ELR (cell line): ENCODE results near the gene CCIN.
"Not testable (repeated sequence)": the region's sequence is repeated elsewhere in the genome, so short reads cannot be mapped to it uniquely, and the experiment has no call there.

ENCODE experiments used
- DNase-seq: peaks from one replicate; pipeline ENCODE4 v3.0.0-alpha.2; 2015; ENCODE audit warnings: low read depth

CCIN gene

DNA sequence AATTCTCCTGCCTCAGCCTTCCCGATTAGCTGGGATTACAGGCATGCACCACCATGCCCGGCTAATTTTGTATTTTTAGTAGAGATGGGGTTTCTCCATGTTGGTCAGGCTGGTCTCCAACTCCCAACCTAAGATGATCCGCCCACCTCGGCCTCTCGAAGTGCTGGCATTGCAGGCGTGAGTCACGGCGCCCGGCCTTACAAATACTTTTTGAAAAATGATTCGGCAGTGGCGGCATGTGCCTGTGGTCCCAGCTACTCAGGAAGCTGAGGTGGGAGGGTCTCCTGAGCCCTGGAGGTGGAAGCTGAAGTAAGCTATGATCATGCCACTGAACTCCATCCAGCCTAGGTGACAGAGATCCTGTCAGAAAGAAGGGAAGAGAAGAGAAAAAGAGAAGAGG is 9.1 kb upstream of the CCIN start:
- not testable (repeated sequence) for DNase-seq

DNA sequence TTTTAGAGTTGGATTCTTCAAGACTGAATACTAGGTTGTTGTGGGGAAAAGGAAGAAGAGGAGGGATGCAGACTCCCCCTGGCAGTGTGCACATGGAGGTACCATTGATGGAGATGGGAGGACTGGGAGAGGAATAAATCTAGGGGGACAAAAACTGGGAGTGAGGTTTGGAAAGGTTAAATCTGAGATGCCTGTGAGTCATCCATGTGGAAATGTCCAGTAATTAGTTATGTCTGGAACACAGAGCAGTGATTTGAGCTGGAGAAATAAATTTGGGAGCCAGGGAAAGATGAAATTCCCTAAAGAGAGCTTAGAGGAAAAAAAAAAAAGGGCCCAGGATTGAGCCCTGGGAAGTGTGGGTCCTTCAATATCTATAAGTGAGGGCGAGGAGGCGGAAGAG is 8.0 kb upstream of the CCIN start:
- peak; percentile 29 for DNase-seq

DNA sequence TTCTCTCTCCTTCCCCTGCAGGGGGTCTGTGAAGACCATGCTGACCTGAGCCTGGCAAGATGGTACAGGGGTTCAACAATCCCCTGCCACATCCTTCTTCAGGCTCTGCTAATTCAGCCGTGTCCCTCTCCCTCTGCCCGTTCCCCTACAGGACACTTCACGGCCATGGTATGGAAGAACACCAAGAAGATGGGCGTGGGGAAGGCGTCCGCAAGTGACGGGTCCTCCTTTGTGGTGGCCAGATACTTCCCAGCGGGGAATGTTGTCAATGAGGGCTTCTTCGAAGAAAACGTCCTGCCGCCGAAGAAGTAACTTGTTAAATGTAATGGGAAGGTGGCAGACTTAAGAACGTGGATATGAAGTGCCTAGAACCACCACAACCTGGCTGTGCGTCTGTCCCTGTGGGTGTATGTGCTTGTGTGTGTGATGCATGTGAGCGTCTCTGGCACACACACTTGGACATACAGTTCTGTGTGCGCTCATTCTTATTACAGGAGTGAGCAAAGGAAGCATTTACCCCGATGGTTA is 6.9 kb upstream of the CCIN start:
- no peak for DNase-seq

DNA sequence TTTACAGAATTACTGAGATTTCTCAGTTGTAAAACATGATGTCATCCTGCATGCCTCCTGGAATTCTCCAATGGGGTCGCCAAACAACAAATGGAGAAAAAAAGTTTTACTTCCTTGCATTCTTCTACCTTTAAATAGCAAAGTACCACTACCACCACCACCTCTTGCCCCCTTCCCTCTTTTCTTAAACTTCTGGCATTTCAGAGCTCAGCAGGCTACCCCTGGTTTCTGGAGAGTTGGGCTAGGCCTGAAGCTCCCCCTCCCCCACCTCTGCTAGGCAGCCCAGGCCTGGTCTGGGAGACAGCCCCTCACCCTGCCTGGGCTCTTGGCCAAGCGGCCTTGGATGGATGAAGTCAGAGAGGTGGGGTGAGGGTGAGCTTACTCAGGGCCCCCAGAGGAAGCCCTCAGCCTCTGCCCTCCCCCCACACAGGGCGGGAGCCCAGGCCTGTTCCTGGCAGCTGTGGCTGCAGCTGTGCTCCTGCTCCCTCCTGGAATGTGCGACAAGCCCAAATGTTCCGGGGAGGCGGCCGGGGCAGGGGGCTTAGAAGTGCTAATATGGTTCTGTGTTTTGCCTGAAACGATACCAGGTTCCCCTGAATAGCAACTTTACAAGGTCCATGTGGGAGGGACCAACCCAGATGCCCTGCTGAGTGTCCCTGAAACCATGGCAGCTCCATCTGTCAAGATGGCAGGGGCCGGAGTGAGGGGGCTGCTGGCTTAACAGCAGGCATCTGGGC is 6.0 kb upstream of the CCIN start:
- DNase-seq, result peak; percentile 23

DNA sequence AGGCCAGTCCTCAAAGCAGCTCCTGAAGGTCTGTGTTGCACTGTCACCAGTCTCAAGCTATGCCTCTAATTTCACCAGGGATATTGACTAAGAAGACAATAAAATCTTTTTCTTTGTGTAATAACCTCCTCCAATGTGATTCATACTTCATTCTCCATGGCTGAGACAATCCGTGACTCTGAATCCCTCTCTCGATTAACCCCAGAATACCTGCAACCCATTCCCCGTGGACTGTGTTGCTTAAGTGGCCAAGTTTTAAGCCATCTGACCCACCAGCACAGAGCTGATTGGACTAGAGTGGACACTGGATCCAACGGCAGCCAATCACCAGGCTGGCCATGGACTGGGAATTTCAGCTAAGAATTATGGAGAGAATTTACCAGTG is 5.4 kb upstream of the CCIN start:
- peak; percentile 54 for DNase-seq

DNA sequence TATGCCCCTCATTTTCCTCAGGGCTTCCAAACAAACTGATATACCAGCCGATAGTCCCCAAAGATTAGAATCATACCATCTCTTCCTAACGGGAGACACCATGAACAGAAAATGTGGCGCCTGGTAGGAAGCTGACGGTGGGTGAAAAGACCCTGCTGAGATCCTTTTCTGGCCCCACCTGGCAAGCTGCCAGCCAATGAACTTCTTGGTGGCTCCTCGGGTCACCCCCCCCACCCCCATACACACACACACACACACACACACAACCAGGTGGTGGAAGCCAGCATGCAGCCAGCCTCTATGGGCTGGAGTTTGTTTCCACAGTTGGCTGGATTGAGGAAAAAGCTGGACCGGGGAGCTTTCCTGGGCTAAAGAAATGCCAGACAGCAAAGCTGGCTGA is 4.8 kb upstream of the CCIN start:
- no peak for DNase-seq

DNA sequence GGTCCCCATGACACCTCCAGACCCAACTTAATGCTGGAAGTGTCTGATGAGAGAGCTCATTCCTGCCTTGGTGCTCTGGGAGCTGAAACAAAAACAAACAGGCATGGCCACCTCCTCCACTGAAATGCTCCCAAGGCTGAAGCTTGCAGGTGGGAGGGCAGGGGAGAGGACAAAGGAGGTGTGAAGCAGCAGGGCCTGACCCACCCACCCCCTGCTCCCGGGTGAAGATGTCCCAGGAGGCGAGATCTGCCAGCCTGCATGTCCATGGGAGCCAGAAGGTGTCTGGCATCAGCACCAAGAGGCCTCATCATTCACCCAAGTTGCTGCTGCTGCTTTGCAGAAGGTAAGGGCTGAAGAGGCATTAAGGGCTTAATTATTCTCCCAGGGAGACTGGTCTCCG is 4.2 kb upstream of the CCIN start:
- no peak for DNase-seq

DNA sequence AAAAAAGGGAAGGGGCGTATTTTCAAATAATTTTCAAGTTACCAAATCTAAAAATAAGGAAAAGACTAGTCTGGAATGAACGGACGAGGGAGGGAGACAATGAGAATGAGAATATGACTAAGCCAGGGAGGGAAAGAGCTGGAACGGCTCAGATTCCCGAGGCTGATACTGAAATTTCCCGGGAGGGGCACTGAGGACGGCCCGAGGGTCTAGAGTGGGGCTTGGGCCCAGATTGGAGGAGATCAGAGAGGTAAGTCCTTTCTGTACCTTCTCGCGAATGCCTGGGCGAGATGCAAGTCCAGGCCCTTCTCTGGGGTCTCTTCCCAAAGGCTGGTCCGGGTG is 3.4 kb upstream of the CCIN start:
- DNase-seq, result peak; percentile 54

DNA sequence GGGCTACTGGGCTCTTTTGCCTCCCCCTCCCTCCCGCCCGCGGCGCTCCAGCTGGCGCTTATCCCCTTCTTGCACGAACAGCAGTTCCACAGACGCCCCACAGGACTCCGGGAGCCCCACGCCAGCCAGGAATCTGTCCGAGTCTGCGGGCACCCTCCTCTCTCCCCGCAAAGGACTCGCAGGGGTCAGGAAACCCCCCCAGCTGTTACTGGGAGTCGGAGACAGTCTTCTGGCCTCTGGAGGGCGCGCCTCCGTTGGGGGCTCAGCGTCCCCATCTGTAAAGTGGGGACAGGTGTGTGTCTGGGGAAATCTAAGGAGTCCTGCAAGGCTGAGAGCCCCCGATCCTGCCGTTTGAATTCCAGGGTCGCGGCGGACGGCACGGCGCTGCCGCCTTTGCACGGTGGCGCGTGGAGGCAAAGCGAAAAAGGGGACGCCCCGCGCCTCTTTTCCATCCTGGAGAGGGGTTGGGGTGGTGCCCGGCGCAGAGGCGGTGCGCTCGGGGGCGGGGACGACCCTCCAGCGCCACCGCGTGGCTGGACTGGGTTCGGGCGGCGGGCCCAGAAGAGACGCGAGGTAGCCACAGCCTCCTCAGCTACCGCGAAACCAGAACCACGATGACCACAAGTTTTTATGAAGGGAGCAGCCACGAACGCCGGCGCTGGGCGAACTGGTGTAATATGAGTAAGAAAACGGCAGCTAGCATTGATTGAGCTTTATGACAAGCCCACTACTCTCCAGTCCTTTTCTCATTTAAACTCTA is 2.8 kb upstream of the CCIN start:
- peak; percentile 91 for DNase-seq

DNA sequence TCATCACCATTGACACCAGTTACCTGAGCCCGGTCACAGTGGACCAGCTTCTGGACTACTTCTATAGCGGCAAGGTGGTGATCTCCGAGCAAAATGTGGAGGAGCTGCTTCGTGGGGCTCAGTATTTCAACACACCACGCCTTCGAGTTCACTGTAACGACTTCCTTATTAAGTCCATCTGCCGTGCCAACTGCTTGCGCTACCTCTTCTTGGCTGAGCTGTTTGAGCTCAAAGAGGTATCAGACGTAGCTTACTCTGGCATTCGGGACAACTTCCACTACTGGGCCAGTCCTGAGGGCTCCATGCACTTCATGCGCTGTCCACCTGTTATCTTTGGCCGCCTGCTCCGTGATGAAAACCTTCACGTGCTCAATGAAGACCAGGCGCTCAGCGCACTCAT is 520 bp downstream of the CCIN start:
- DNase-seq, result no peak

DNA sequence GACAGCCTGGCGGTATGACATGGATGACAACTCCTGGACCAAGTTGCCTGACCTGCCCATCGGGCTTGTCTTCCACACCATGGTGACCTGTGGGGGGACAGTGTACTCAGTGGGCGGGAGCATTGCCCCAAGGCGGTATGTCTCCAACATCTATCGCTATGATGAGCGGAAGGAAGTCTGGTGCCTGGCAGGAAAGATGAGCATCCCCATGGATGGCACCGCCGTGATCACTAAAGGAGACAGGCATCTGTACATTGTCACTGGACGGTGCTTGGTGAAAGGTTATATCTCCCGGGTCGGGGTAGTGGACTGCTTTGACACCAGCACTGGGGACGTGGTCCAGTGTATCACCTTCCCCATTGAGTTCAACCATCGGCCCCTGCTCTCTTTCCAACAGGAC is 1.3 kb downstream of the CCIN start:
- DNase-seq, result no peak

DNA sequence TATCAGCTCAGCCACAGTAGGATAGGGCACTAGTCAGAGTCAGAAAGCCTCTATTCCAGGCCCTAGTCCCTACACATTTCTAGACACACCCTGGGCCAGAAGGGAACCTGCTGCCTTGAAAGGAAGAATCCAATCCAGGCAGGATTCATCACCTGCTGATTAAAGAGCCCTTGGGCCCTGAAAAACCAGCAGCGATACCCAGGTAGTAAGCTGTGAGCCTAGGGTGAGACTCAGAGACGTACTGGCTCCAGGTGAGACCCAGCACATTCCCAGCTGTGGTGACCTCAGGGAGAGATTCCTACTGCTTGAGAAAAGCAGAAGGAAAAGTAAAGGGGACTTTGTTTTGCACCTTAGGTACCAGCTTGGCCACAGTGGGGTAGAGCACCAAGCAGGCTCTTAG is 4.7 kb downstream of the CCIN start:
- DNase-seq, result no peak

DNA sequence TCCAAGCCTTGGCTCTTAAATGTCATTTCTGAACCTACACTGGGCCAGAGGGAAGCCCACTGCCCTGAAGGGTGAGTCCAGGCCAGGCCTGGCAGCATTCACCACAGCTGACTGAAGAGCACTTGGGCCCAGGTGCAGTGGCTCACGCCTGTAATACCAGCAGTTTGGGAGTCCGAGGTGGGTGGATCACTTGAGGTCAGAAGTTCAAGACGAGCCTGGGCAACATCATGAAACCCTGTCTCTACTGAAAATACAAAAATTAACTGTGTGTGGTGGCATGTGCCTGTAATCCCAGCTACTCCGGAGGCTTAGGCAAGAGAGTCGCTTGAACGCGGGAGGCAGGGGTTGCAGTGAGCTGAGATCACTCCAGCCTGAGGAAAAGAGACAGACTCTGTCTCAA is 5.1 kb downstream of the CCIN start:
- DNase-seq, result no peak

DNA sequence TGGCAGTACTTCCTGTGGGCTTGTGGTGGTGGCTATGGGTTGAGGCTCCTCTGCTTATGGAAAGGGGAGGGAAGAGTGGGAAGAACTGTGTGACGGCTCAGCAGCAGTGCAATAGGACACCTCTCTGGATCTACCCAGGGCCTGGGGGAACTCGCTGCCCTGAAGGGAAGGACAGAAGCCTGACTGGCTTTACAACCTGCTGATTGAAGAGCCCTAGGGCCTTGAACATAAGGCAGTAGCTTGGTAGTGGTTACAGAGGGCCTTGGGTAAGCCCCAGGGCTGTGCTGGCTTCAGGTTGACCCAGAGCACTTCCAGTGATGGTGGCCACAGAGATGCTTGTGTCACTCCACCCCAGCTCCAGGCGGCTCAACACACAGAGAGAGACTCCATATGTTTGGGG is 5.5 kb downstream of the CCIN start:
- DNase-seq, result no peak

DNA sequence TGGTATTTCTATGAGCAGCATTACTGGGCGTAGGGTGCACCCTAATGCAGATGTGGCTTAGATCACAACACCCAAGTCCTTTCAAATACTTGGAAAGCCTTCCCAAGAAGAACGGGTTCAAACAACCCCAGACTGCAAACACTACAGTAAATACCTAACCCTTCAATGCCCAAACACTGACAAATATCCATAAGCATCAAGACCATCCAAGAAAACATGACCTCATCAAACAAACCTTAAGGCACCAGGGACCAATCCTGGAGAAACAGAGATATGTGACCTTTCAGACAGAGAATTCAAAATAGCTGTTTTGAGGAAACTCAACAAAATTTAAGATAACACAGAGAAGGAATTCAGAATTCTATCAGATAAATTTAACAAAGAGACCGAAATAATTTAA is 6.0 kb downstream of the CCIN start:
- DNase-seq, result not testable (repeated sequence)

DNA sequence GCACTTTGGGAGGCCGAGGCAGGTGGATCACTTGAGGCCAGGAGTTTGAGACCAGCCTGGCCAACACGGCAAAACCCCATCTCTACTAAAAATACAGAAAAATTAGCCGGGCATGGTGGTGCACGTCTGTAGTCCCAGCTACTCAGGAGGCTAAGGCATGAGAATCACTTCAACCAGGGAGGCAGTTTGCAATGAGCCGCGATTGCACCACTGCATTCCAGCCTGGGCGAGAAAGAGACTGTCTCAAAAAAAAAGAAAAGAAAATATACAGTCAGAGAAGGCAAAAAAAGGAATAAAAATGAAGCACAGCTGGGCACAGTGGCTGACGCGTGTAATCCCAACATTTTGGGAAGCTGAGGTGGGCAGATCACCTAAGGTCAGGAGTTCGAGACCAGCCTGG is 7.3 kb downstream of the CCIN start:
- DNase-seq, result not testable (repeated sequence)

DNA sequence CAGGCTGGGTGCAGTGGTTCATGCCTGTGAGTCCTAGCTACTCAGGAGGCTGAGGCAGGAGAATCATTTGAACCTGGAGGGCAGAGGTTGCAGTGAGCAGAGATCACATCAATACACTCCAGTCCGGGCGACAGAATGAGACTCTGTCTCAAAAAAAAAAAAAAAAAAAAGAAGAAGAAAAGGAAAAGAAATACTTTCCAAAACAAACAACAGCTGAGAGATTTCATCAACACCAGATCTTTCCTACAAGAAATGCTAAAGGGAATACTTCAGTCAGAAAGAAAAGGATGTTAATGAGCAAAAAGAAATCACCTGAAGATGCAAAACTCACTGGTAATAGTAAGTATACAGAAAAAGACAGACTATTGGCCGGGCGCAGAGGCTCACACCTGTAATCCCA is 8.4 kb downstream of the CCIN start:
- no peak for DNase-seq

DNA sequence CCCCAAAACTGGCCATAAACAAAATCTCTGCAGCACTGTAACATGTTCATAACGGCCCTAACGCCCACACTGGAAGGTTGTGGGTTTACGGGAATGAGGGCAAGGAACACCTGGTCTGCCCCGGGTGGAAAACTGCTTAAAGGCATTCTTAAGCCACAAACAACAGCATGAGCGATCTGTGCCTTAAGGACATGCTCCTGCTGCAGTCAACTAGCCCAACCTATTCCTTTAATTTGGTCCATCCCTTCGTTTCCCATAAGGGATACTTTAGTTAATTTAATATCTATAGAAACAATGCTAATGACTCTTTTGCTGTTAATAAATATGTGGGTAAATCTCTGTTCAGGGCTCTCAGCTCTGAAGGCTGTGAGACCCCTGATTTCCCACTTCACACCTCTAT is 11.1 kb downstream of the CCIN start:
- not testable (repeated sequence) for DNase-seq

DNA sequence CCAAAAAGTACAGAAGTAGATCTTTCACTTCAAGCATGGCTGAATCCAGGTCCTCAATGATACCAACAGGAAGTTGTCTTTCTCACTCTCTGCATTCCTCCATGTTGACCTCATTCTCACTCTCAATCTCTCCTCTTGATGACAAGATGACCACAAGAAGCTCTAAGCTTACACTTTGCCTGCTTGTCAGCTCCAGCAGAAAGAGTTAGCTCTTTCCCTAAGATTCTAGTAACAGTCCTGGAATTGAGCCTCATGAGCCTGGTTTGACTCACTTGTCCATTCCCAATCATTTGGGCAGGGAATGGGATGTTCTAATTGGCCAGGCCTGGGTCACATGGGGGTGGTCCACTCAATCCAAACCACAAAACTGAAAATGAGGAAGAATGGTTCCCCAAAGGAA is 18.2 kb downstream of the CCIN start:
- peak; percentile 88 for DNase-seq

DNA sequence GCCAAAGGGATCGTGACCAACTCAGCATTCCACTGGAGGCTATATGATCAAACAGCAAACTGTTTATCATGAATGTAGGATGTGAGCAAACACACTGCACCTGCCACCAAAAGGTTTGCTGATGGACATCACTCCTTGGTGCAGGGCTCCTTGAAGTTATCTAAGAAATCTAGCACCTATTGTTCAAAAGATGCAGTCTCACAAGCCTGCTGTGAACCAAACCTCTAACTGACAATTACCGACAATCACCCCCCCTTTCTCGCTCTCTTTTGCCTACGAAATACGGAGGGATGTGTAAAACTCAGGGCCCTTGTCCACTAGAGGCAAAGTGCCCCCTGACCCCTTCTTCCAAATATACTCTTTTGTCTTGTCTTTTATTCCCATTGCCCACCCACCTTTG is 19.0 kb downstream of the CCIN start:
- DNase-seq, result no peak

DNA sequence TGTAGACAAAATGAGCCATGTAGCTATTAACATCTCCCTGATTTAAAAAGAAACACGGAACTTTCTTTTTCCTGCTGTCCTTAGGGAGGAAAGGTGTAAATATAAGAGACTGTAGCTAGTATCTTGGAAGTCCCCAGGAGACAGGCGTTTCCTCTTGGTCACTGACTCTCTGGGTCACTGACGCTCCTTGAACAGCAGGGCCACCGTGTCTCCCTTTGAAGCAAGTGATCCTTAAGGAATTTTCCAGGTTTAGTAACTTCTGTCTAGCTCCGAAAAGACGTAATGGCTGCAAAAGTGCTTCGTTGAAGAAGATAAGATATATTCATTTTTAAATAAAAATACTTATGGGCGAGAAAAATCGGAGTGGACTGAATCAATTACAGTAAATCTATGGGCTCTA is 20.8 kb downstream of the CCIN start:
- peak; percentile 37 for DNase-seq

DNA sequence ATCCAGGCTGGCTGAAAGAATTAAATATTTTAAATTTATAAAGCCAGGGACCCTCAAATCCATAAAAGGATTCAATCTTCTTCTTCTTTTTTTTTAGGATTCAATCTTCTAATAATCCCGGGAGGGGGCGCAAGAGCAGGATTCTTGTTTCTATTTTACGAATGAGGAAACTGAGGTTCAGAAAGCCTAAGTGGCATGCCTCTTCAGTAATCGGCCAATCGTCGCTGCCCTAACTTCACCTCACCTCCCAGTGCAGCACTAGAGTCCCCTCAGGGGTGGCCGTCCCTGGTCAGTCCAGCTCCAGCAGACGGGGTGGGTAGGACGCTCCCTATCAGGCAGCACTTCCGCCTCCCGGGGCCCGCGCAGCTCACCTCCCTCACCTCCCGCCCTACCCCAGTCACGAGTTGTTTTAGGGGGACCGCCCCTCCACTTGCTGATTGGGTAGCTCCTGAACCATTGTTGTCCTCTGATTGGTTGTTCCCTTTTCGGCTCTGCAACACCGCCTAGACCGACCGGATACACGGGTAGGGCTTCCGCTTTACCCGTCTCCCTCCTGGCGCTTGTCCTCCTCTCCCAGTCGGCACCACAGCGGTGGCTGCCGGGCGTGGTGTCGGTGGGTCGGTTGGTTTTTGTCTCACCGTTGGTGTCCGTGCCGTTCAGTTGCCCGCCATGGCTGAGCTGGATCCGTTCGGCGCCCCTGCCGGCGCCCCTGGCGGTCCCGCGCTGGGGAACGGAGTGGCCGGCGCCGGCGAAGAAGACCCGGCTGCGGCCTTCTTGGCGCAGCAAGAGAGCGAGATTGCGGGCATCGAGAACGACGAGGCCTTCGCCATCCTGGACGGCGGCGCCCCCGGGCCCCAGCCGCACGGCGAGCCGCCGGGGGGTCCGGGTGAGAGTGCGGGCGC is 21.5 kb downstream of the CCIN start, which contains the start of gene CLTA:
Gene CLTA, plus strand, starts transcription at position 534 of the 902 bp plus-strand sequence. Its CDS starts 136 bp downstream, at position 670.
- peak; percentile 100 for DNase-seq

DNA sequence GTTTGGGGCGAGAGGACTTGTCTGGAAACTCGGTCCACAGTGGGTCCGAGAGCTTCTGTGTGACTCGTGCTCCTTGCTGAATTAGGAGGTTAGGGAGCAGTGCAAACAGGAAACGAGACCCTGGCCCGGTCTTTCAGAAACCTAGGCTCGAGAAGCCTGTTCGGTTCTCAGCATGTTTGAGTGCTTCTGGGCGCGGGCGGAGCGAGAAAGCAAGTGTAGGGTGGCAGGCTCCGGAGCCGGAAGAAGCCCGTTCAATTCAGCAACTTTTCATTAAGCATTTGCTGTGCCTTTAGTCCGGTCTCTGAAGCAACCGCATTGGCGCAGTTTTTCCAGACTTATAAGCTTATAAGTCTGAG is 22.1 kb downstream of the CCIN start:
- DNase-seq, result peak; percentile 54
